Superior temporal gyrus (tissue), 1 donor: ENCODE measurements around the gene IGSF8.
A peak's percentile ranks its signal among the peaks of the same experiment; 100 is the strongest.
"Not testable (repeated sequence)": the region's sequence is repeated elsewhere in the genome, so short reads cannot be mapped to it uniquely, and the experiment has no call there.

ENCODE experiments used
- DNase-seq: peaks from one replicate; pipeline ENCODE4 v3.0.0-alpha.2; 2016; ENCODE audit errors: extremely low spot score

Gene IGSF8

DNA sequence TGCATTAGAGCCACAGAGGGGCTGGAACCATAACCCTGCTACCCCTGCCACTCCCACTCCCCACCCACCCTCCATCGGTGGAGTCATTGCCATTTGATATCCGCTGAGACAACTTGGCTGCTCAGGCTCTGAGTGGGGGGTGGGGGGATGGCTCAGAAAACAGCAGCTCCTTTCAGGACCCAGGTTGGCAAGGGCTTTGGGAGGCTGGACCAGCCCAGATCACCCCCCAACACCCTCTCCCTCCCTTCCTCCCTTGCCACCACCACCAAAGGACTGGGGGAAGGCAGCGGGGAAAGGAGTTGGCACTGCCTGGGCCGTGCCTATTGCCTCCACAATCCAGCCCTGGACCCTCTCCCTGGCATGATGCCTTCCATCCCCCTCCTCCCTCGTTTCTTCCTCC is 30.2 kb downstream of the IGSF8 start:
- peak; percentile 87 for DNase-seq

DNA sequence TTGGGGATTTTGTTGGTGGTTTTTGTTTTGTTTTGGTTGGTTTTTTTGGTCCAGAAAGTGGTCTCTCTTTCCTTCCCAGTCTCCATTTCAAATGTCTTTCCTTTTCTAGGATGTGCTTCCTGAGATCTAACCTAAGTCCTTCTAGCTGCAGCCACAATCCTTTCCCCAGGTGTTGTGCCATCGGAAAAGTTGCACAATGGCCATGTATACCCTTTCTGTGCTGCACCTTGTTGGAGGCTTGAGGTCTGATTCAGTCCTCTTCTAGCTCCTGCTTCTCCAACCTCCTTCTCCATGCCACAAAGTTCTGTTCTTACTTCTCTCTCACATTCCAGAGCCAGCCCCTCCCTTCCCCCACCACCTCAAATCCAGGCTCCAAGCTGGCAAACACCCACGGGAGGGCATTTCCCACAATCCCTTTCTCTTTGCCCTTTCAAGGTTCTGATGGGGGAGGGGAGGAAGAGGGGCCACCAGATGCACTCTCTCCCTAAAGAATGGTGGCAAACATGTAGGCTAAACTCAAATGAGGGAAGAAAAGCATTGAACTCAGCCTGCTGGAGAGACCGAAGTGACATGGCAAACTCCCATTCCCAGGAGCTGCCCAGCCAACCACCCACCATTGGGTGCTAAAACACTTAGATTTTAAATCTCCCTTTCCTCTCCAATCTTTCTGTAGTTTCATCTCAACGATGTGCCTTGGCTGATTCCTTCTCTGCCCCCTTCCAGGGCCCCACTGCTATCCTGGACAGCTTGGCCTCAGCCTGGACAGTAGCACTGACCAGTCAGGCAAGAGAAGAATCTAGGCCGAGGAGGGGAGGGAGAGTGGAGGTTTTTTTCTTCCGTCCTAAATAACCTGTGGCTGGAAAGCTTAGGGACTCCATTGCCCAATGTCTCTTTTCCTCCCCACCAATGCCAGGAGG is 31.3 kb downstream of the IGSF8 start:
- no peak for DNase-seq

DNA sequence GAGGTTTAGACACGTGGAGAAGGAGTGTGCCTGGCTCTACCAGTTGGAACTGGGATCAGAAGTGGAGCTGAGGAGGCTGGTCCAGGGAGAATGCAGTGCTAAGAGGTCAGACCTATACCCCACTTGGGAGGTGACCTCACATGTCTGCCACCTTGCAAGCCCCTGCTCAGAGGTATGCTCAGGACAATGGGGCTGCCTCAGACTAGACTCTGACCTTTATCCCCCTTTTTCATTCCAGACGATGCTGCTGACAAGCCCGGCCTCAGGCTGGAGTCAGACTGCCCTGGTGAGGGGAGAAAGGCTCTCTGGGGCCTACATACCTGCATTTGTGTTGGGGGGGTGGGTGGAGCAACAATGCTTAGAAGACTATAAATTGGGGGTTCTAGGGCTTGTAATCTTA is 33.7 kb downstream of the IGSF8 start:
- no peak for DNase-seq

DNA sequence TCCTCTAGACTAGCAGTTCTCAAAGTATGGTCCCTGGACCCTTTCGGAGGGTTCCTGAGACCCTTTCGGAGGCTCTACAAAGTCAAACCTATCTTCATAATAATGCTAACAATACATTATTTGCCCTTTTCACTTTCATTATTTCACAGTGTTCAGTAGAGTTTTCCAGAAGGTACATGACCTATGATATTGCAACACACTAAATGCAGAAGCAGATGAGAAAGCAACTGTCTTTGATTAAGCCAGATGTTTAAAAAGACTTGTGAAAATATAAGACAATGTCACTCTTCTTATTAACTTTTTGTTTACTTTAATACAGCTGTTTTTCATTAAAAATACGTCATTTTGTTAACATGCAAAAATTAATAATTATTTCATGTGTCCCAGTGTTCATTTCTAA is 34.3 kb downstream of the IGSF8 start:
- DNase-seq = no peak

DNA sequence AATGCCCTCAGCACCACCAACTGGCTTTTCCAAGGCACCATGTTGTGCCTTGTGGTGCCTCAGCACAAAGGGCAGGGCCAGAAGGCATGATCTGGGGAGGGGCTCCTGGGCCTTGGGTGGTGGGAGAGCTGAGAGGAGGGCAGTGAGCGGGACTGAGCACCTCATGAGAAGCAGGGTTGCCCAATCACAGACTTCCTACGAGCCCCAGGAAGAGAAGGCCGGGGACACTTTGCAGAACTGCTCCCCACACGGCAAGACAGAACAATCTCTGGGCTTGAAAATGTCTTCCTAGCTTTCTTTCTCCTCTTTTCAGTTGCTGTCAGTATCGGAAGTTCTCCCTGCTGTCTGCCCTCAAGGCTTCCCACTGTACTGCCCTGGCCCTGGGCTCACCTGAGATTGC is 35.2 kb downstream of the IGSF8 start:
- DNase-seq = no peak

DNA sequence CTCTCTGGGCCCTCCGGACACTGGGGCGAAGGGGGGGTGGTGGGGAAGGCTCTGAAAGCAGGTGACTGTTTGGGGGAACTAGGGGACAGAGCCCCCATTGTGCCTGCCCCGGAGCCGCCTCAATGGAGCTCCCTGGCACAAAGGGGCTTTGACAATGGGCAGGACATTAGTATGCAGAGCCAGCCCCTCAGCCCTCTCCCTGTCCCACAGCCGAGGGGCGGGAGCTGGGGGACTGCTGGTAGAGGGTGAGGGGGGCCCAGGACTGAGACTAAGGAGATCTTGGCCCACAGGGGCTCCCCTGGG is 36.2 kb downstream of the IGSF8 start:
- DNase-seq = peak; percentile 96

DNA sequence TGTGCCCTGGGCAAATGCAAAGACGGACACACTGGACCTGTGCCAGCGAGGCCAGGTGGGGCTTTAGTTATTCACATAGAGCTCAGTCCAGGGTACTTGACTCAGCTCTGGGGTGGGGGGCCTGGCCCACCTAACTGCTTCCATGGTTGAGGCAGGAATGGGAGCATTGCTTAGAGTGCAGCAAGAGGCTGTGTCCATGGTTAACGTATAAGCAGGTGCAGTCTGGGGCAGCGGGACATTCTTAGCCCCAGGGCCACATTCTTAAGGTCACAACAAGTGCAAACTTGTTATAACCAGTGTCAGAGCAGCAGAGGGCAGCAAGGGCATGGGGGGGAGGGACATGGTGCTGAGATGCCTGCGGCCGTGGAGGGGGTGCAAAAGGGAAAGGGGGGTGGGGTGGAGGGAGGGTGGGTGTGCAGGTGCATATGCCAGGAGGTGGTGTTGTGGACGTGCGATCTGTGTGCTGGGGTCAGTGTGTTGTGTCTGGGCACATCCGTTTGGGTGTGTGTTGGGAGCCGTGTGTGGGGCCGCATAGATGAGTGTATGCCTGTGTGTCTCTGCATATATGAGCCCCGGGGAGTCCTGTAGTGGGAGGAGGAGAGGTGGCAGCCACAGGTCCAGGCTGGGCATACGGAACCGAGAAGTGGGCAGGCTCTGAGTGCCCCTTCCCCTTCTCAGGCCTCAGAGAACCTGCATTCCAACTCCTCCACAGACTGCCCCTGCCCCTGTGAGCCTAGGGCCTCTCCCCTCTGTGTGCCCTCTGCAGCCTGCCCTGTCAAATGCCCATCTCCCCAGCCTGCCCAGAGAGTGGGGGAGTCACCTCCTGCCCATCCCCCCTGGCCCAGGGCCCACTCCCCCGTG is 36.8 kb downstream of the IGSF8 start:
- no peak for DNase-seq

DNA sequence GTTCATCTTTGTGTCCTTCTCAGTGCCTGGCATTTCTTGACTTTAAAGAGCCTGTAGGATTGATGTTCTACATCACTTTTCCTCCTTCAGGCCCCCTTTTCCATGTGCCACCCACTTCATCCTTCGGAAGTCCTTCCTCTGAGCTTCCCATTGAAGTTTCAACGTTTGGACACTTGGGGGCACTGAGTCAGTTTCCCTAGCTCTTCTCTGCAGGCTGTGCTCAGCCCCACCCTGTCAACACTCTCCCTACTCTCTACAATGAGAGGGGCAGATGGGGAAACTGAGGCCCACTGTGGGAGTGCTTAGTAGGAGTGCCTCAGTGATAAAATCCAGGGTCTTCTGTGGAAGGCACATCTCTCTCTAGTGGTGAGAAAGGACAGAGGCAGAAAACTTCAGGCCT is 40.3 kb downstream of the IGSF8 start:
- peak; percentile 71 for DNase-seq

DNA sequence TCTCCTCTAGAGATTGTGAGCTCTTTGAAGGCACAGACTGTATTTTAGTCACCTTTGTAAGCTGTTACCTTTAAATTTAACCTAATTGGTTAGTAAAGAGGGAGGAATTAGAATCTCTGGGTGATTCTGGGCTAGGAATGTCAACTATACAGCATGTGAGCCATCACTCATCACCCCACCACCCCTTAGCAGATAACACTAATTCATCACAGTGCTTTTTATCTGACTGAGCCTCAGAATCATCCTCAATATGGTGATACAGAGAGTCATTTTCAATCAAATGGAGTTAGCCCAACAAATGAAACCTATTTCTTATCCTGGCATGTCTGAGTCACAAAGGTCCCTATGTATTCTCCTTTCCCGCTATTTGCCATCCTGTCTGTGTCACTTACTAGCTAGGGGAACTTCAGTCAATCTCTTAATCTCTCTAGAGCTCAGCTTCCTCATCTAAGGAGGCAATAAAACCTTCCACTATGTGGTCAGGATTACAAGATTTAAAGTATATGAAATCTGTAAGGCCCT is 41.7 kb downstream of the IGSF8 start:
- DNase-seq = no peak

DNA sequence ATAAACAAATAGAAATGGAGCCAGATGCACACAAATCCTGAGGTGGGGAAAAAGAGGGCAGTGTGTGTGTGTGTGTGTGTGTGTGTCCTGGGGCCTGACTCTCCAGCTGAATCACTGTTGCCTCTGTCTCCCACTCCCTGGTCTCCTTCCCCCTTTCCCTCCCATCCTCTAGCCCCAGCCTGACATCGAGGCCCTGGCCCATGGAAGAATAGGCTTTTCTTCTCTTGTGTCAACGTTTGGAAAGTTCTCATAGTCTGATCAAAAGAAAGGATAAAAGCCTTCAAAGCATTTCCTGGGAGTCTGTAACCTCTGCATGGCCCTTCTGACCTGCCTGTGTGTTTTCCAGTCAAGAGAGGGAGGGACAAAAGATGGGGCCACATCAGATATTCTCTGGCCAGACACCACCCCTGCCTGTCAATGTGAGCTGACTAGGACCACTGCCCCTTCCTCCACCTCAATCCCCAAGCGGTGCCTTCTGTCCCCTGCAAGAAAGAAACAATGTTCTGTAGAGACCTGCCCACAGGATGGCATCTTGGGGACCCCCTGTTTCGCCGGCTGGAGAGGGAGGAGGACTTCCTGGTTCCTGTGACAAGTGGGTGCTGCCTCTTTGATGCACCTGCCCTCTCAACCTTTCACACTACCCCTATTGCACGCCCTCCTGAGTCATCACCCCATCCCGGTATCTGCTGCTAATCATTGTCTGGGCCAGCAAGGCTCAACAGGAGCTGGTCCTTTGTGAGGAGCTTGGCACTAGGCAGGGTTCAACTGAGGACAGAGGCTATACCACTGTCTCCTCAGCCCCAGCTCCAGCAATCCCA is 44.7 kb downstream of the IGSF8 start:
- DNase-seq = no peak

DNA sequence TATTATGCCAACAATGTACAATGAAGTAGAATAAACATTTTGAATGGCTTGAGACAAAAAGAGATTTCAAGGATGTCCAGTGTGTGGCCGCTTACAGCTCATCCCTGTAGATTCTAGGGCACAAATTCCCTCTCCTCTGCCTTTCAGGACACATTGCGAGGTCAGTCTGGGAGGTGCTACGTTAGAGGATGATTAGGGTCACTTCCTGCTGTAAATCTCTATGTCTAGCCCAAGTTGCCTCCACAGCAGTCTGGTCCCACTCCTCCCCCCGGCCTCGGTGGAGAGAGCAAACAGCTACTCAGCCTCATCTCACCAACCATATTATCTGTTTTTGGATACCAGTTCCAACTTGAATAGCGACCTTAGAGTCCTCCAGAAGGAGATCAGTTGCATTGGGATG is 45.5 kb downstream of the IGSF8 start:
- no peak for DNase-seq

DNA sequence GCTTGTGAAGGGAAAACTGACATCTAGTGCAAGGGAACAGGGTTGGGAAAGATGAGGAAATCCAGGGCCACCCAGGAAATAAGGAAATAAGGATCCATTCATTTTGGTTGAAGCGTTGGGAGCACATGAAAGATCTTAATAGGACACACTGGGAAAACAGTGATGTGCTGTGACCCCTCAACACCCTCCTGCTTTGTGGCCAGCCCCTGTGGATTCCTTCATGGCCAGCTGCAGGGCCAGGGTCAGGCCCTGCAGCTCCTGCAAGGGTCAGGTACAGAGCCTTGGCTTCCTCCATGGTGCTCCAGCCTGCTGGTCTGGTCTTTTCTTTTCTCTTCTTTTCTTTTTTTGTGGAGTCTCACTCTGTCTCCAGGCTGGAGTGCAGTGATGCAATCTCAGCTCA is 47.8 kb downstream of the IGSF8 start:
- no peak for DNase-seq

DNA sequence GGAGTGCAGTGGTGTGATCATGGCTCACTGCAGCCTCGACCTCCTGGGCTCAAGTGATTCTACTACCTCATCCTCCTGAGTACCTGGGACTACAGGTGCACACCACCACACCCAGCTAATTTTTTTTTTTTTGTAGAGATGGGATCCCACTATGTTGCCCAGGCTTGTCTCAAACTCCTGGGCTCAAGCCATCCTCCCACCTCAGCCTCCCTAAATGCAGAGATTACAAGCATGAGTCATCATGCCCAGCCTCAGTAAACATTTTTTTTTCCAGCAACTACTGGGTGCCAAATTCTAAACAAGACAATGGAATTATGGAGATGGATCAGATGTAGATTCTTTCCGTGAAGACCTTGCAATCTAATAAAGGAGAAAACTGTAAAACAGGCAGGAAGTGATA is 48.2 kb downstream of the IGSF8 start:
- not testable (repeated sequence) for DNase-seq

DNA sequence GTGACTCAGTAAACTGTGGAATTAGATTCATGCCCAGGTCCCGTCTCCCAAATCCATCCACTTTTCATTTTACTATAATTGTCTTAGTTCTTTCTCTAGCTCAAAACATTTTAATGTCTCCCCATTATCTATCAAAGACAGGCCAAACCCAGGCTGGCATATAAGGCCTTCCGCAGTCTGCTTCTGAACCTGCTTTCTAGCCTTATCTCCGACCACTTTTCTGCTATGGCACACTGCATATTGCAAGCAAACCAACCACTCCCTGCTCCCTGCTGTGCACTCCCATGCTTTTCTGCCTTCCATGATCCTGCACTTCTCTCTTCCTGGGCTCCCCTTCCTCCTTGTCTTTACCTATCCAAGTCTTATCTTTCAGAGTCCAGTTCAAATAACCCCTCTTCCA is 49.3 kb downstream of the IGSF8 start:
- DNase-seq = no peak

DNA sequence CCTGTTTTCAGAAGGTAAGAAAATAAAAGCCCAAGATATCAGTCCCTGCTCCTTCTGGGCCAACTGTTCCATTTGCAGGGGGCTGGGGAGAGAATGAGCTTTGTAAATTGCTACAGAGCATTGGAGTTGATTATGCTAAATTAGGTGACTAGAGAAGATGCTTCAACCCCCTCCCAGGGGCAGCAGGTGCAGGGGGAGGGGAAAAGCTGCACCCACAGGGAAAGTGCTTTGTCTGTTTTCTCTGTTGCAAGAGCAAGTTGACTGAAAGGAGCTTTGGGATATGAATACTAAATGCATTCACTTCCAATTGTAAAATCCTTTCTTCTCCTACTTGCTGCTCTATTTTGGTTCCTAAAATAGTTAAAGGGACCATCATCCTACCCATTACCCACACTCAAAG is 50.1 kb downstream of the IGSF8 start:
- DNase-seq = no peak

DNA sequence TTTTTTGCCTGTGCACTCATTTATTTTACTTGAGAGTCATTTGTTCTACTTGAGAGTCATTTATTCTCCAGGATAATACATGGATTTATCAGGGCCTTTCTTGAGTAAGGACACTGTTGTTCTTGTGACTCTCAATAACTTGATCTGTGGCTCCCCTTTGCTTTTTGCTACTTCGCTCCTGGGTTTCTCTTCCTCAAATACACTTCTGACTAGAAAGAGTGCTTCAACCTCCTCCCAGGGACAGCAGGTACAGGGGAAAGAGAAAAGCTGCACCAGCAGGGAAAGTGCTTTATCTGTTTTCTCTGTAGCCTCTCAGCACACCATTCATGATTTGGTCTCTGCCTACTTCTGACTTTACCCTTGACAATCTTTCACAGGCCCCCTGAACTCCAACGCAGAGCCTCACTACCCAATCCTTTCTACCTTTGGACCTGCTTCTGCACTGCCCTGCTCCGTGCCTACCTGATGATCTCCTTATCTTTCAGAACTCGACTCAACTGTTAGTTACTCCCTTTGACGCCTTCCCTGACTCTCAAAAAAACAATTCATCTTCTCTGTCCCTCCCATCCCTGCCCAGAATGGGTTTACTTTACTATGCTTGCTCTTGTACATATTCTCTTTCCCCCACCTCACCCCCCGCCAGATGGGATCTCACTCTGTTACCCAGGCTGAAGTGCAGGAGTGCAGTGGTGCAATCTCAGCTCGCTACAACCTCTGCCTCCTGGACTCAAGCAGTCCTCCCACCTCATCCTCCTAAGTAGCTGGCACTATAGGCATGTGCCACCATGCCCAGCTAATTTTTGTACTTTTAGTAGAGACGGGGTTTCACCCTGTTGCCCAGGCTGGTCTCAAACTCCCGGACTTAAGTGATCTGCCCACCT is 51.1 kb downstream of the IGSF8 start:
- DNase-seq = no peak

DNA sequence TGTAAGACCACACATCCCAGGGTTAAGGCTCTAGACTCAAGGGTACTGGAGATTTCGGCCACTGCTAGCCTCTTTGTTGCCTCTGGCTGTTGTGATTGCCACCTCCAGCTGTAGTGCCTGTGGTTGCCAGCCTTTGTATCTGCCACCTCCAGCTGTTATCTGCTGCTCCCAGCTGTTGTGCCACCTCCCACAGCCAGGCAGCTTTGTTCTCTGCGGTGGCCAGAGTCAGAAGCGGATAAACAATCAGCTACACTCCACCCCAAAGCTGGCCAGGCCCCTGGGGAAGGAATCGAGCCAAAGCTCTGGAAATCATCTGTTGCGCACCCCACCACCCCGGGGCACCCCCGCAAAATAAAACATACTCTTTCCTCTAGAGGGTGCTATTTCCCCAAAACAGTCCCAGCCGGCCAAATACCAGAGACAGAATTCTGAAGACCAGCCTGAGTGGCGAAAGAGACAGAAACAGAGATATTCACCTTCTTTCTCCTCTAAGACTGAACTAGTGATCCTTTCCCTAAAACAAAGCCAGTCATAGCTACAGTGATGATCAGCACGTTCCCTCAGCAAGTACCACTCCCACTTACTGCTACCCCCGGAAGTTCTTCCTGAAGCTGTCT is 51.8 kb downstream of the IGSF8 start:
- peak; percentile 97 for DNase-seq

DNA sequence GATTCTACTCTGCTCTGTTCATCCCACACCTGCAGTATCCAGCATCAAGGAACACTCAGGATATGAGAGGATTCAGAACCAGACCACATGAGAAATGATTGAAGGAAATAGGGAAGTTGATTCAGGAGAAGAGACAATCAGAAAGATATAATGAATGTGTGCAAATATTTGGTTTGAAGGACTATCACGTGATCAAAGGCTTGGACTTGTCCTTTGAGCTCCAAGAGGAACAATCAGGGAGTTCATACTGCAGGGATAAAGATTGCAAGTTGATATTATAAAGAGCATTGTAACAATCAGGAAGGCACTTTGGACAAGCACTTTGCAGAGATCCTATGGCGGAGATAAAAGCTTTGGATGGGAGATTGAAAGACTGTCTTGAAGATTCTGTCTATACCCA is 52.8 kb downstream of the IGSF8 start:
- no peak for DNase-seq

DNA sequence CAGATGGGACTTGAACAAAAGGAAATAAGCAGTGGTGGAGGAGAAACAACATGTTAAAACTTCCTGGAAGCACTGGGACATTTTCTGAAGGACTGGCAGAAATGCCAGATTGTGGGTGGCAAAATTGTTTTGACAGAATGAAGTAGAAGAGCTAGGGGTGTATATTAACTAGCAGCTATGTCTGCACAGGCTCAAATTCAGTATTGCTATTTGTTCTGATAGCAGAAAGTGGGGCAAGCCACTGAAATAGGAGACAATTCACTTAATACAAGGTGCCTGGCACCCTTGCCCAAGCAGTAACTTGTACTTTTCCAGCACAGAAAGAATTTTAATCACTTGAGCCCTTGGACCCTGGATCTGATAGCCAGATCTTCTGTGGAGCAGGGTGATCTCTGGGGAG is 54.9 kb downstream of the IGSF8 start:
- no peak for DNase-seq
